Stimulated activated CD8-positive, alpha-beta memory T cell treated with anti-CD3 and anti-CD28 coated beads, Interleukin-4, amount 100 ng/mL, for 48 hours (primary cell): Measurements from ENCODE around the gene FARSB.

Experiments used
- DNase-seq: peaks from one replicate; pipeline ENCODE4 v3.0.0-alpha.2; 2020

The FARSB gene

GRCh38 chr2:222656526-222657446 lies 894 bp upstream of the FARSB start:
- DNase-seq = no peak

- DNase-seq = no peak
Observed at GRCh38 chr2:222653280-222653679, 2.6 kb downstream of the FARSB start.

GRCh38 chr2:222652491-222653255 lies 3.2 kb downstream of the FARSB start:
- no peak for DNase-seq

- no peak for DNase-seq
Observed at GRCh38 chr2:222651718-222652418, 4.0 kb downstream of the FARSB start.

GRCh38 chr2:222649801-222650200 lies 6.1 kb downstream of the FARSB start:
- no peak for DNase-seq

- no peak for DNase-seq
Observed at GRCh38 chr2:222646008-222646407, 9.9 kb downstream of the FARSB start.

GRCh38 chr2:222643134-222643533 lies 12.8 kb downstream of the FARSB start:
- no peak for DNase-seq

GRCh38 chr2:222641336-222641735 lies 14.6 kb downstream of the FARSB start:
- DNase-seq = no peak

- DNase-seq = no peak
Observed at GRCh38 chr2:222637067-222637466, 18.8 kb downstream of the FARSB start.

- DNase-seq = no peak
Observed at GRCh38 chr2:222635295-222635694, 20.6 kb downstream of the FARSB start.

GRCh38 chr2:222627764-222628163 lies 28.1 kb downstream of the FARSB start:
- no peak for DNase-seq

- no peak for DNase-seq
Observed at GRCh38 chr2:222623756-222624309, 32.1 kb downstream of the FARSB start.

GRCh38 chr2:222622910-222623309 lies 33.0 kb downstream of the FARSB start:
- no peak for DNase-seq

GRCh38 chr2:222621893-222622292 lies 34.0 kb downstream of the FARSB start:
- no peak for DNase-seq

- no peak for DNase-seq
Observed at GRCh38 chr2:222615320-222615719, 40.6 kb downstream of the FARSB start.

- DNase-seq = no peak
Observed at GRCh38 chr2:222613715-222614331, 42.1 kb downstream of the FARSB start.

- no peak for DNase-seq
Observed at GRCh38 chr2:222611684-222612083, 44.2 kb downstream of the FARSB start.

- no peak for DNase-seq
Observed at GRCh38 chr2:222610746-222611145, 45.1 kb downstream of the FARSB start.

GRCh38 chr2:222609381-222609780 lies 46.5 kb downstream of the FARSB start:
- DNase-seq = no peak

GRCh38 chr2:222608081-222608480 lies 47.8 kb downstream of the FARSB start:
- no peak for DNase-seq

GRCh38 chr2:222606306-222606705 lies 49.6 kb downstream of the FARSB start:
- DNase-seq = no peak

GRCh38 chr2:222604749-222605515 lies 51.0 kb downstream of the FARSB start:
- no peak for DNase-seq
